Right renal cortex interstitium (tissue), 3 donors: ENCODE data around the gene MBNL2. TPM values are rescaled to one million over a fixed set of nuclear protein-coding genes. Genes with fewer than 3 reads are reported as not detected.

Source experiments
- DNase-seq, 3 donors: peaks; one replicate each; pipeline ENCODE4 v3.0.0-alpha.2; 2013; ENCODE audit warnings: low read depth in 3 of 3, low spot score in 2 of 3
- polyA plus RNA-seq, 3 donors: library from polyadenylated mRNA; unstranded; fragments of 120-200 nt; gene quantifications; one replicate each; pipeline ENCODE4 v1.2.1, GENCODE V29; 2013; ENCODE audit not compliant: insufficient read length in 3 of 3

Gene MBNL2
- polyA plus RNA-seq, 3 donors, result 59.2 to 63.0 (median 62.4) TPM

DNA sequence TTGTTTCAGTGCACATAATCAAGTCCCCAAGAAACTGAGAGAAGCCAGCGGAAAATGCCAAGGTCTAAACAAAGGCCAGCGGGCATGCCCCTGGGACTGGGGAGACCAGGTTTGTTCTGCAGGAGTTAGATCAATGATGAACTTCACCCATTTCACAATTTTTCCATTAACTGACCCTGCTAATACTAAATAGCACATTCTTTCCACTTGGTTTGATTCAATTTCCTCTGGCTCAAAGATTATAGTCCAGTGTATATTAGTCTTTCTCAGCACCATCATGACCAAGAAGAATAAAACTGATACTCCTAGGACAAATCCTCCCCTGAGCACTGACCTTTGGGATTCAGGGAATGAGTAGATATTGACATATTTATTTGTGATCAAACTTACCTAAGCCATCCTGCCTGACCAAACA is 66.4 kb downstream of the MBNL2 start:
- DNase-seq, result no peak

DNA sequence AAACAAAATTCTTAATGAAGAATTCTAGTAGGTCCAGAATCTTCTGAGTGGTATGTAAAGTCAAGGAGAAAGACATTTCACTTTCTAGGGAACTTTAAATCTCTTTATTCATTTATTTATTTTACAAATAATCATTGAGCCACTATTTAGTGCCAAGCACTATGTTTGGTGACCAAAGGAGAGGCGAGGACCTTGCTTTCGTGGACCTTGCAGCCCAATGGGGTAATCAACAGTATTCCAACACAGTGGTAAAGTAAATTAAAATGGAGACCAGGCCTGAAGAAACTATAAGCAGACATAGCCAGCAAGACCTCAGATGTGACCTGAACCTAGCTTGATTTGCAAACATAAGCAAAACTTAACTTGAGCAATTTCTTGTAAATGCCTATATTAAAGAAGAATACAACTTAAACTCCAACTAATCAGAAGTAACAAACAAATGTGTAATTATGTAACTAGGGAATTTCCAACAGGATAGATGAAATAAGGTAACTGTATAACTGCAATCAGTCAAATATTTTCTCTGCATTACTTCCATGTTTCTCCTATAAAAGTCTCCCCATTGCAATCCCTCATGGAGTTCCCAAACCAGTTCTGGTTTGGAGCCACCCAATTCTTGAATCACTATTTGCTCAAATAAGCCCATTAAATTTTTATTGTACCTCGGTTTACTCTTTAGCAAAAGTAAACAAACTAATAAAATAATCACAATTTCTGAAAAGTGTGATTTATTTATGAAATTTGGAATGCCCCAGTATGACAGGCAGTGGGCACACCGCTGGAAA is 67.6 kb downstream of the MBNL2 start:
- DNase-seq, result no peak

DNA sequence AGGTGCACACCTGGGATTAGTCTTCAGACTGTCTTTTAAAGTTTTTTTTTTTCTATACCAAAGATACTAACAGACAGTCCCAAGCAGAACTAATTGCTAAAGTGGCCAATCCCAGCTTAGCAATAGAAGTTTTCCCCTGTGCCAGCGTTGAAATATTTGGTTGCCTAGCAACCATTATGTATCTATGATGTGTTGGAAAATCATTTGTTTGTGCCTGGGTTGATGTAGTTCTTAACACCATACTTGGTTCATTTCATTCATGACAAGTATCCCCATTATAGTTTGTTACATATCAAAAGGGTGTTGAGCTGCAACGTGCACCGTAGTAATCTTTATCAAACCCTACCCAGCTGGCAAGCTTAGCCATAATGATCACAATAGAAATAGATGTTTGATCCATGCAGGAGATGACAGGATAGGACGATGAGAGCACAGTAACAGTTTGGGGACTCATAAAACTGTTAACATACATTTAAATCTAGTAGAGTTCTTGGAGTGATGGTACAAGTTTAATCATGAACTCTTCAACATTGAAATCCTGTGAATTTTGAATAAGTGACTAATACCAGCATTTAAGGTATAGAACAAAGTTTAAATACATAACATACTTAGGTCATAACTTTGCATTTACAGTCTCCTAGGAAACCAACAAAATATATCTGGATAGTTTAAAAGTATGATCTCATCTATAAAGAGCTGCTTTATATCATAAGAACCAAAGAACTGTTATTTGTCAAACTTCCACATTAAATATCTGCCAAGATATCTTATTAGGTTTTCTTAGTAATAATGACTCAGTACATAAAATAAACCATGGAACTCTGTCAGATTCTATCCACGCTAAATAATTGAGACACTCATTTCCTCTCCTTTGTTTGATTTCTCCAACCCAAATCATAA is 73.4 kb downstream of the MBNL2 start:
- DNase-seq, result no peak

DNA sequence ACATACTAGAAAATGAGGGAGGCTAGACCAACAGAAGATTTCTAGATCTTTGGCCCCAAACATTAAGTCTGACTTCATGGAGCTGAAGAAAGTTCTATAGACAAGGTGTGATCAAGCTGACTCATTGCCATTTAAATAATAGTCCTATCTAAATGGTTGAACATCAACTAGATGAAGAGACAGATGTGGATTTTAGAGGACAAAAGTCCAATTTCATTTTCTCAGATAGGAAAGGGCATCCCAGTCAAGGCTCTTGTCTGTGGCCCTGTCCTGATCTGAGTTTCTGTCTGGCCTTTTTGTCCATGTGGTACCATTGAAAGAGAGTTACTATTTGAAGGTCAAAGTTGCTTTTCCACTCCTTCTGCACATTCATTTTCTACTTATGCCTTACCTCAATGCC is 74.6 kb downstream of the MBNL2 start:
- DNase-seq, result no peak

DNA sequence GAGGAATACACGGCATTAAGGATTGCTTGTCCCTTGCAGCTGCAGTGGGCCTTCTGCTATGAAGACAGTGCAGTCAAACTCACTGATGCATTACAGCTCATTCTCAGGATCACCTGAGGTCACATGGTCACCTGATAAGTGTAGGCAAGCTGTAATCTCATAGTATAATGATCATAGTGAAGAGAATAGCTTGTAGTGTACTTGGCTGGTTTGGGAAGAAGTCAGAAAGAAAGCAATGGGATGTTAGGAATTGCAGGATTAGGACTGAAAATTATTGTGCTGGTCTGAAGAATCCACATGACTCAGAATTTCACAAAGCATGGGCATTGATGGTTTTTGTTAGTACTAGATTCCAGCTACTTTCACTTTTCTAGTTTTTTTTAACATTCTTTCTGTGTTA is 76.7 kb downstream of the MBNL2 start:
- DNase-seq, result no peak

DNA sequence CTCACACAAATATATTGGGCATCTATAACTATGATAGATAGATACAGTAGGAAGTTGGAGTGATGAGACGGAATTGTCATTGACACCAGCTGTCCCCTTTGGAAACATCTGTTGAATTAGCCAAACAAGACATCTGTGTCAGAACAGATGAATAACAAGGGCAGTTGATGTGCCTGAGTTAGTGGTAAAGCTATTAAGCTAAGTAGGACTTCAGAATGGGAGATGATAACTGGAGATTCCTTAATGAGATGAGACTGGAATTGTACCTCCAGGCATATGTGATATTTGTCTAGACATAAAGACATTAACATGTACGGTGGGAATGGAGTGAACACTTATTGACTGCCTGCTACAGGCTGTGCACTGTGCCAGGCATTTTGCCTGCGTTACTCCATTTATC is 78.7 kb downstream of the MBNL2 start:
- DNase-seq, result no peak

DNA sequence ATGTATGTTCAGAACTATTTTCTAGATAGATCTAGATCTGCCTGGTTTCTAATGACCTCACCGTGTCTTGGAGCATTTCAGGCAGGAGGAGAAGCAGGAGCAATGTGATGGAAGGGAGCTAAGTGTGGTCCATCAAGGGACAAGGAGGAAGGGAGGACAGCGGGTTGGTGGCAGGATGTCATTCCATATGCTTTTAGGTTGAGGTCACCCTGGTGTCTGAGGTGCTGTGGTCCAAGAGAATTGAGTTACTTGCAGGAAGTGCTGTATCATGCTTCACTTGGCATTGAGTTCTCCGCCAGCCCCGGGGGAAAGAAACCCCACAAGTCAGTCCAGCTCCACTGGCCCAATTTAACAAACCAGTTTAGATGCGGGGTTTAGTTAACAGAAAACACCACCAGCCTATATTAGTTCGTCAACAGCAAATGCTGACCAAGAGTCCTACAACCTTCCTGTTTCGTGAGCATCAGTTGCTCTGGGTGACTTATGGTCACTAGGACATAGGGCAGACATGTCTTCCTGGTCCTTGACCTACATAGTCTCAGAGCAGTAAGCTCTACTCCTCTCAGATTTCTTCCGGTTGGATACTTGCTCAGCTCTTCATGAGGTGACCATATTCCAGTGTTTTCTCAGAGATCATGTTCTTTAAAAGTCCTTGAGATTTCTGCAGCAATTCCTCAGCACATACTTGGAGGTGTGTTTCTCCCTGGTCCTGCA is 79.4 kb downstream of the MBNL2 start:
- no peak for DNase-seq

DNA sequence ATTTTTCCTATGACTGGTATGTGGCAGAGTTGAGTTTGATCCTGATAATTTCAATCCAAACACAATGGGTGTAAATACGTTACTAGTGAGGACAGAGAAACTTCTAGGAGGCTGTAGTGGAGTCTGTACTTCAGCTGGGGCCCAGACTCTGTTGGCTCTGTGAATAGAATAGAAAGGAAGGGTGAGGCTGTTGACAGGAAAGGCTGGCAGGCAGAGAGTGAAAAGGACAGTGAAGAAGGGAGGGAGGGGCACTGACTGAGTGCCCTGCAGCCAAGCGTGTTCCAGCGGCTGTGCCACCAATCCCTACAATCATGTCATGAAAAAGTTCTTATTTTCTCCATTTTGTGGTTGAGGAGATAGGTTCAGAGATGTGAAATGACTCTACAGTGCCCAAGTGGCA is 80.5 kb downstream of the MBNL2 start:
- DNase-seq, result no peak

DNA sequence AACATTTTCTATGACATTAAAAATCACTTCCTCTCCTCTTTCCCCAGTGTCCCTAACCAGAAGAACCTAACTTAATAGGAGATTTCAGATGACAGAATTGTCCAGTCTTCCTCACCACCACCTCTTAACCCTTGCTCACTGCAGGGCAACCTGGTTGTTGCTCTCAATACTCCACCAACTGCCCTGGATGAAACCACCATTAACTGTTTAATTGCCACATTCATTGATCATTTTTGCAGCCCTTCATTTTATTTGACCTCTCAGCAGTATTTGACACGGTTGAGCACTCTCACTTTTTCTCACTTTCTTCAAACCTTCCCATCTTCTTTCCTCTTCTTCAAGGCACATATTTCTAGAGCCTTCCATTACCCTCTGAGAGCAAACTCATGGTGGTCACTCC is 84.0 kb downstream of the MBNL2 start:
- no peak for DNase-seq

DNA sequence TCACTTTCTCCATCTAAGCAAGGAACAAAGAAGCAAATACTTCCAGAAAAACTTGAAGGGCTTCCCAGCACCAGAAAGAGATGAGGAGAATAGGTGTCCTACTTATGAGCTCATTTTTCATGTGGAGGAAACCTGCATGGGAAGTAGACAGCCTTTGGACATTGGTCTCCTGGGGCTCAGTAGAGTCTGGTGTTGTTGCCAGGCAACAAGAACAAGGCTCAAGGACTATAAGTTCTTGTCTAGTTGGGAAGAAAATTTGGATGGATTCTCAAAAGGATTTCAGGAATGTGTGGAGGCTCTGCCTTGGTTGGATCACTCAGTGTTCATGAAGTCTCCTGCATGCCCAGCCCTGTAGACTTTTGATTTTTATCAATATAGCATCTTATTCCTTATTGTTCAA is 84.5 kb downstream of the MBNL2 start:
- no peak for DNase-seq

DNA sequence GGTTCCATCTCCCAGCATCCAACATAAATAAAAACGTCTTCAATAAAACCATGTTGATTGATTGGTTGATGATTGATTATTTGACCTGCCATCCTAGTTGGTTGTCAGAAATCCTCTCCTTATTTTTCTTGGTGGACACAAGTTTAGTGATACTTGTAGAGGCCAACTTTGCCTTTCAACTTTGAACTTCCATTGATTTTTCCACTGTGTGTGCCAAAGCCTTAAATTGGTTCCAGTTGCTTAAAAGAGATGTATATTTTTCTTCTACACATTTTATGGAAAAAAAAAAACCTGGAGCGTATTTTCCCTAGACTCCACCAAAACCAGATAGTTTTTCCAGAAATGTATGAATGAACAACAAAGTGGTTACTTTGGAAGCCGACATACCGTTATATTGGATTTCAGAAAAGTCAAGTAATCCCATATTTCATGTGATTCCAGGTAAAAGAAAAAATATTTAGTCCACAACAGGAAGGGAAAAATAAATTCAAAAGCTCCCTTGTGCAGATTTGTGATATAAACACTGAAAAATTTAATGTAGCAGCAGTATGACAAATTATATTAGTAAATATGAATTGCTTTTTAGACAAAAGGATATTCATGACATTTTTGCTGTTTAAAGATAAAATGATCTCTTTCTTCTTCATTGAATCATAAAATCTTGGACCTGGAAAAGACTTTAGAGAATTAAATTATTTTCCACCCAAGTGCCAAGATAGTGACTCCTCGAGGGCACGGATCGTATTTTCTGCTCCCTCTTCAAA is 85.2 kb downstream of the MBNL2 start:
- no peak for DNase-seq

DNA sequence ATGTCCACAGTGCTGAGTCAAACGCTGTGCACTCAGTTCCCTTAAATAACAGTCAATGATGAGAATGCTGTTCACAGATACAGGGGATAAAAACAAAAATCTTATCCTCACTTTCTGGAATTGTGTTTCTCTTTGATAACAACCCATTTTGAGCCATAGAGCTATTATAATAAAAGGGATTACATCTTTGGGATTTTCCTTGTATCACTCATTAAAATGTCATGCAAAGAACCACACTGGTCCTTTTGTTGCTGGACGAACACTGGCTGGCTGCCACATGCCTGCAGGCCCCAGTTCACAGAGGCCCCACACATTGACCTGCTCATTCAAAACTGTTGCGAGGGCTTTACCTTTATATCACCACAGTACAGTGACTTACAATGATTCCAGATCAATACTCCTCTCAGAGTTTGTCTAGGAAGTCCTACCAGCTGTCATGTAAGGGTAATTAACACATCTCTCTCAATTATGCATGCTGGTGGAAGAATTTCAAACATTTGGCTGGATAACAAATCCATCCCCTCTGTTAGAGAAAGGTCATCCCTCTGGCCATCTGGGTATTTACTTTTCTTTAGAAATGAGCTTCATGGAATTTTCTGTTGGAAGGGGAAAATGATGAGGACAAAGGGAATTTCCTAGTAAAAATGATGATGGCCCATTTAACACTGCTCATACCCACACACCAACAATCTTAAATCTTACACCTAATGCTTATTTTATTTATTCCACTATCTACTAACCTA is 85.9 kb downstream of the MBNL2 start:
- no peak for DNase-seq

DNA sequence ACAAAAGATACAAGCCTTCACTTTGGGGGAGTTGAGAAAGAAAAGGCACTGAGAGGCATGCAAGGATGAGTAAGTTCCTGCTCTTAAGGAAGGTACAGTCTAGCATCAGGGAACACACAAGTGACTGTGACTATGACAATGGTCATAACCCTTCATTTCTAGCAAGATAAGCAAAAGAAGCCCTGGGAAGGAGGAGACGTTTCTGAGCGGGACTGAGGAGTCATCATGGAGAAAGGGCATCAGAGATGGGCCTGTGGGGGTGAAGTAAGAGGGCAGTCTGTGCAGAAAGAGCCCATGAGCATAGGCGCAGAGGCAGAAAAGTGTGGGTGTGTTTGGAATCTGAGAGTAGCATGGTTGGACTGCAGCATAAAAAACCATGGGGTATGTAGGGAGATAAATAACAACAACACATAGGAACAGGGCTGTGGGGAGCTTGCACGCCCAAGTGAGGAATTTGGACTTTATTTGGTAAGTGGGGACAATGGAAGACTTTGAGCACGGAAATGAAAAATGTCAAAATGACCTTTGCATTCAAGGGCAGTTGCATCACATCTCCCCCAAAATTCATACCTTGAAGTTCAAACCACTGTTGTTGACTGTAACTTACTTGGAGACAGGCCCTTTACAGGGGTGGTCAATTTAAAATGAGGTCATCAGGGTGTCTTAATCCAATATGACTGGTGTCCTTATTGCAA is 86.7 kb downstream of the MBNL2 start:
- no peak for DNase-seq

DNA sequence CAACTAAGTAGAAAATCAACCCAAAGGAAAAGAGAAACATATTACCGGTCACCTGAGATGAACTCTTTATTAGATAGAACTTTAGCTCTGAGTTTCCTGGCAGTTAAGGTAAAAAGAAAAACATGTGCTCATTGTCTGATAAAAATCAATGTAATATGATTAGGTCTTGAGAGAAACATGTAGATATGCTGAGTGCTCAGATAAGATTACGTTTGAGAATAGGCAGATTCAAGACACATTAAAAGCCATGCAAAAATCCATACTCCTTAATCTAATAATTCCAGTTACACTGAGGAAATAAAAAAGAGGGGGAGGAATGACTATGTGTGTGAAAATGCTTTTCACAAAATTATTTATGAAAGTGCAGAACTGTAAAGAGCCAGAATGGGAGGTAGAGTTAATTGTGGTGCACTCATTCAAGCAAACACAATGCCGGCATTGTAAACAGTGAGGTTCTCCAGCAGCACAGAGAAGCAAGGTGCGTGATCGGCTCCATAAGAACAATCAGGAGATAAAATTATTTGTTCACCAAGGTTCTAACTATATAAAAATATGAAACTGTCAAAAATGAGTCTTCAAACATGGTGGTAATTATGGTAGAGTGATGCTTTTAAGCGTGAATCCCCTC is 88.8 kb downstream of the MBNL2 start:
- no peak for DNase-seq

DNA sequence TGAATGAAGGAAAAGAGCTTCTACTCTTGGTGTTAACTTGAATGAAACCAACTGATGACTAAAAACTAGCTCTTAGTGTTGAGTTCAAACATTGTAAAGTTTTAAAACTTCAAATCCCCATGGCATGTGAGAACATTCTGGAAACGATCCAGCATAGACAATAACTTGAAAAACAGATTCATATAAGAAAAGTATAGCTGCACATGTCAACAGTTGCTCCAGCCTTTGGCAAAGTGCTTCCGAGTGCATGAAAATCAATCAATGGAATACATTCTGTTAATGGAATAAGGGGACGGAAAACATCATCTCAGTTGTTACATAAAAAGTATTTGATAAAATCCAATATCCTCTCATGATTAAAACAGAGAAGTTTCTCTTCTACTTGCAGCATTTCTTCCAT is 89.8 kb downstream of the MBNL2 start:
- no peak for DNase-seq

DNA sequence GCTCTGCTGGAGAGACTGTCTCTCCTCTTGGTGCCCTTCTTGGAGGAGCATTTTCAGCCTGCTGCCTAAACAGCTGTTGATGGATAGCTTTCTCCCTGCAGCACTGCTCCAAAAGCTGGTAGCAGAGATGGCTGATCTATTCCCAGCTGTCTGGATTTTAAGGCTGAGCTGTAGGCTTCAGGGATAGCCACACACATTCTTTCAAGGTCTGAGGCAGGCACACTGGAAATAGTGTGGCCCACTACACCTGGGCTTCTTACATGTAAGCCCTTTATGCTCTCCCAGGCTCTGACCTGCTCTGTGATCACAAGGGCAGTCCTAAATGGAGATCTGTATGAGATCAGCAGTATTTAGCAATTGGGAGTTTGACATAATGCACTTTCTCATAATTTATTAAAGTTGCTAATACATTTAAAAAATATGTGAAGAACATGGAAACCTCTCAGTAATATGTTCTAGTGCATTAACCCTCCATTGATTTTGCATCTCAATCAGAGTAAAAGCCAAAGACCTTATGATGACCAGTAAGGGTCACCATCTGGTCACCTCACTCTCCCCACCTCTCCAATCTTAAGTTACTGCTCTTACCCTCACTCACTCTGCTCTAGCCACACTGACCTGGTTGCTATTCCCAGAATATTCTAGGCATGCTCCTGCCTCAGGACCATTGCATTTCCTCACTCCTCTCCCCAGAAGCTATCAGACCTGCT is 91.6 kb downstream of the MBNL2 start:
- DNase-seq, result no peak

DNA sequence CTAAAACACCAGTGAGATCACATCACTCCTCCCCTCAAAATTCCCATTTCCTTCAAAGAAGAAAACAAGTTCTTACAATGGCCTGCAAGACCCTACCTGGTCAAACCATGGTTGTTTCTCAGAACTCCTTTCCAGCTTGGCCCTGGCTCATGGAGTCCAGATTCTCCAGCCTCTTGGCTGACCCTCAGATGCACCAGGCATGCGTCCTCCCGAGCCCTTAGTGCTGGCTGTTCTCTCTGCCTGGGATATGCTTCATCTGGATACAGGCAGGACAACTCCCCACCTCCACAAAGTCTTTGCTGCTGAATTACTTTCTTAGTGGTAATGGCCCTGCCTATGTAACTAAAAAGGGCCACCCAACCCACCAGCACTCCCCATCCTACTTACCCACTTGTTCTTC is 94.3 kb downstream of the MBNL2 start:
- DNase-seq, result no peak

DNA sequence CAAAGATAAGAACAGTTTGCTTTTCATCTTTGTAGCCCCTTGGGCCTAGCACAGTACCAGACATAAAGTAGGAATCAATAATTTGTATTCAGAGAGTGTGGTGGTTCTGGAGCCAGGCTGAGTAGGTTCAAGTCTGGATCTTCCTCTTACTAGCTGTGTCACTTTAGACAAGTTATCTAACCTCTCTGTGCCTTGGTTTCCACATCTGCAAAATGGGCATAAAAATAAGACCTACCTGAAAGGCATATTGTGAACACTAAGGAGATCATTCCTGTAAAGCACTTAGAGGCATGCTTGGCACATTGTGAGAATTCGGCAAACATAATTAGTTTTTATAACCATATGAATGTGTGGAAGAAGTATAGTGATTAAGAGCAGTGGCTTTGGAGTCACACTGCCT is 95.8 kb downstream of the MBNL2 start:
- no peak for DNase-seq
